H9 (cell line): ENCODE results near the gene RAB3IL1. TPM values are rescaled to one million over a fixed set of nuclear protein-coding genes. Genes with fewer than 3 reads are reported as not detected.
A peak's percentile ranks its signal among the peaks of the same experiment; 100 is the strongest.

Source experiments
- DNase-seq: peaks from one replicate; pipeline ENCODE4 v3.0.0-alpha.2; 2017
- H2AFZ ChIP-seq: one replicate; pipeline ENCODE4 v1.6.1; 2013; ENCODE audit warnings: mild to moderate bottlenecking, low read length, control low read depth, moderate library complexity
- H2AK5ac ChIP-seq: 2 replicates; pipeline ENCODE4 v1.6.1; 2013; ENCODE audit warnings: low read length, control low read depth, mixed read lengths; ENCODE audit not compliant: insufficient read length
- H2BK120ac ChIP-seq: one replicate; pipeline ENCODE4 v1.6.1; 2013; ENCODE audit warnings: low read depth, mild to moderate bottlenecking, low read length, control low read depth, inconsistent platforms; ENCODE audit not compliant: poor library complexity, severe bottlenecking
- H2BK12ac ChIP-seq: 2 replicates; pipeline ENCODE4 v1.6.1; 2013; ENCODE audit warnings: low read length, control low read depth, mixed read lengths, low read depth; ENCODE audit not compliant: insufficient read length
- H2BK15ac ChIP-seq: 2 replicates; pipeline ENCODE4 v1.6.1; 2013; ENCODE audit warnings: low read depth, low read length, control low read depth
- H2BK20ac ChIP-seq: one replicate; pipeline ENCODE4 v1.6.1; 2013; ENCODE audit warnings: low read depth, mild to moderate bottlenecking, low read length, control low read depth, inconsistent platforms; ENCODE audit not compliant: poor library complexity, severe bottlenecking
- H2BK5ac ChIP-seq: 2 replicates; pipeline ENCODE4 v1.6.1; 2013; ENCODE audit warnings: low read length, control low read depth, mixed read lengths; ENCODE audit not compliant: insufficient read length
- H3K14ac ChIP-seq: 2 replicates; pipeline ENCODE4 v1.6.1; 2013; ENCODE audit warnings: low read length, control low read depth; ENCODE audit not compliant: insufficient read depth
- H3K18ac ChIP-seq: 2 replicates; pipeline ENCODE4 v1.6.1; 2013; ENCODE audit warnings: low read depth, mild to moderate bottlenecking, mixed read lengths, low read length, control low read depth; ENCODE audit not compliant: insufficient read length
- H3K23ac ChIP-seq: 2 replicates; pipeline ENCODE4 v1.6.1; 2013; ENCODE audit warnings: low read length, control low read depth, mixed read lengths, low read depth; ENCODE audit not compliant: insufficient read length
- H3K23me2 ChIP-seq: 2 replicates; pipeline ENCODE4 v1.6.1; 2013; ENCODE audit warnings: low read depth, mild to moderate bottlenecking, mixed read lengths, low read length, control low read depth; ENCODE audit not compliant: insufficient read length, poor library complexity, severe bottlenecking
- H3K27ac ChIP-seq: 2 replicates; pipeline ENCODE4 v1.5.1; 2013; ENCODE audit warnings: low read length, control low read depth, mixed read lengths, low read depth; ENCODE audit not compliant: insufficient read length
- H3K27me3 ChIP-seq: 2 replicates; pipeline ENCODE4 v1.6.1; 2013; ENCODE audit warnings: low read length, control low read depth, inconsistent platforms; ENCODE audit not compliant: insufficient read depth
- H3K4ac ChIP-seq: 2 replicates; pipeline ENCODE4 v1.6.1; 2013; ENCODE audit warnings: low read depth, mild to moderate bottlenecking, control low read depth, inconsistent platforms, low read length, moderate library complexity
- H3K4me1 ChIP-seq: 2 replicates; pipeline ENCODE4 v1.6.1; 2013; ENCODE audit warnings: low read length, control low read depth, inconsistent platforms; ENCODE audit not compliant: insufficient read depth
- H3K4me2 ChIP-seq: 2 replicates; pipeline ENCODE4 v1.6.1; 2013; ENCODE audit warnings: low read length, control low read depth, mixed read lengths; ENCODE audit not compliant: insufficient read length, insufficient read depth
- H3K56ac ChIP-seq: 2 replicates; pipeline ENCODE4 v1.6.1; 2013; ENCODE audit warnings: low read depth, mild to moderate bottlenecking, mixed read lengths, low read length, control low read depth; ENCODE audit not compliant: insufficient read length
- H3K79me1 ChIP-seq: 2 replicates; pipeline ENCODE4 v1.6.1; 2013; ENCODE audit warnings: low read depth, mild to moderate bottlenecking, moderate library complexity, low read length, control low read depth, inconsistent platforms; ENCODE audit not compliant: insufficient read depth, poor library complexity, severe bottlenecking
- H3K79me2 ChIP-seq: 2 replicates; pipeline ENCODE4 v1.6.1; 2013; ENCODE audit warnings: low read length, control low read depth, inconsistent platforms; ENCODE audit not compliant: insufficient read depth
- H3K9ac ChIP-seq: 2 replicates; pipeline ENCODE4 v1.6.1; 2013; ENCODE audit warnings: low read length, control low read depth, mixed read lengths; ENCODE audit not compliant: insufficient read length; ENCODE audit errors: extremely low read depth
- H3K9me3 ChIP-seq: one replicate; pipeline ENCODE4 v1.6.1; 2013; ENCODE audit warnings: low read depth, low read length, inconsistent platforms; ENCODE audit not compliant: control insufficient read depth
- H3T11ph ChIP-seq: one replicate; pipeline ENCODE4 v1.6.1; 2013; ENCODE audit warnings: mild to moderate bottlenecking, low read length, control low read depth, inconsistent platforms
- H4K20me1 ChIP-seq: one replicate; pipeline ENCODE4 v1.6.1; 2013; ENCODE audit not compliant: control insufficient read depth, insufficient read length, insufficient read depth
- H4K5ac ChIP-seq: 2 replicates; pipeline ENCODE4 v1.6.1; 2013; ENCODE audit warnings: low read depth, mild to moderate bottlenecking, mixed read lengths, low read length, control low read depth; ENCODE audit not compliant: insufficient read length
- H4K8ac ChIP-seq: replicated peaks from 2 replicates; pipeline ENCODE4 v1.6.1; 2013; ENCODE audit warnings: low read length, control low read depth, mixed read lengths, low read depth; ENCODE audit not compliant: insufficient read length
- H4K91ac ChIP-seq: 2 replicates; pipeline ENCODE4 v1.6.1; 2013; ENCODE audit warnings: low read depth, mild to moderate bottlenecking, moderate library complexity, mixed read lengths, low read length, control low read depth; ENCODE audit not compliant: insufficient read length
- H3K27ac Mint-ChIP-seq, 3 experiments: 2 replicates in 2 of 3; 3 replicates in 1 of 3; pipeline ENCODE4 v1.8.0; 2020 to 2021; ENCODE audit warnings: mixed read lengths in 3 of 3, mild to moderate bottlenecking in 1 of 3, moderate library complexity in 1 of 3
- H3K27me3 Mint-ChIP-seq: 2 replicates; pipeline ENCODE4 v1.8.0; 2021; ENCODE audit warnings: low read depth, mild to moderate bottlenecking, moderate library complexity, mixed read lengths
- H3K36me3 Mint-ChIP-seq, 3 experiments: 2 replicates in 2 of 3; 3 replicates in 1 of 3; pipeline ENCODE4 v1.8.0; 2020 to 2021; ENCODE audit warnings: low read depth in 3 of 3, mixed read lengths in 3 of 3; ENCODE audit not compliant: insufficient read depth in 1 of 3
- H3K4me1 Mint-ChIP-seq, 2 experiments: 2 replicates each; pipeline ENCODE4 v1.8.0; 2020; ENCODE audit warnings: mixed read lengths in 2 of 2
- H3K4me3 Mint-ChIP-seq, 2 experiments: 2 replicates in 1 of 2; 3 replicates in 1 of 2; pipeline ENCODE4 v1.8.0; 2020 to 2021; ENCODE audit warnings: mild to moderate bottlenecking in 2 of 2, mixed read lengths in 2 of 2, moderate library complexity in 1 of 2
- H3K9me3 Mint-ChIP-seq, 2 experiments: 2 replicates in 1 of 2; 3 replicates in 1 of 2; pipeline ENCODE4 v1.8.0; 2020; ENCODE audit warnings: mild to moderate bottlenecking in 2 of 2, mixed read lengths in 2 of 2, moderate library complexity in 1 of 2
- WGBS: extraction: QIAGEN DNeasy Blood & Tissue Kit; methylation state at CpG from one replicate; pipeline ENCODE4 v1.1.7; 2013; ENCODE audit warnings: missing lambda C conversion rate, low lambda C conversion rate, mixed read lengths; ENCODE audit not compliant: insufficient read length; ENCODE audit errors: extremely low coverage; 5-methylcytosine and 5-hydroxymethylcytosine counted together
- total RNA-seq: library from RNA; stranded (reverse); gene quantifications from 2 replicates; pipeline ENCODE4 v1.2.1, GENCODE V29; 2021
- TF ChIP-seq, protein P1 (sequence below): fragments of 200-600 bp; sonication (generic); conservative IDR thresholded peaks from 3 replicates; pipeline ENCODE4 v1.8.0; 2021; ENCODE audit warnings: antibody characterized with exemption, mild to moderate bottlenecking

RAB3IL1 gene
- total RNA-seq, 1 experiment from 2014 or later: 2.4 TPM

- Histone ChIP-seq H3K14ac (no peak overlapping the region), H3K23ac (no peak overlapping the region), H2BK15ac (no peak overlapping the region), H3K9ac (no peak overlapping the region), H3K4ac (no peak overlapping the region), H2AFZ (no peak overlapping the region), H3K27ac (no peak overlapping the region), H3T11ph (no peak overlapping the region), H3K79me1 (peaks cover 4% of the 10 kb centered on the region), H3K56ac (no peak overlapping the region), H3K9me3 (no peaks in the 10 kb centered on the region), H3K79me2 (peaks cover 14% of the 10 kb centered on the region), H3K4me1 (no peaks in the 10 kb centered on the region), H3K4me2 (no peak overlapping the region), H3K23me2 (peaks cover 10% of the 10 kb centered on the region), H2BK20ac (no peak overlapping the region), H2BK5ac (no peak overlapping the region), H3K27me3 (no peaks in the 10 kb centered on the region), H4K91ac (no peak overlapping the region), H2AK5ac (no peak overlapping the region), H3K18ac (no peak overlapping the region), H4K5ac (no peak overlapping the region), H4K8ac (no peak overlapping the region), H2BK12ac (no peak overlapping the region), H2BK120ac (no peak overlapping the region), H4K20me1 (no peaks in the 10 kb centered on the region)
- H3K4me3 Mint-ChIP-seq: no peak overlapping the region
- H3K27ac Mint-ChIP-seq: peak overlapping the region in 1 of 3 experiments; percentile 19; a peak in 2 of 7 replicates
- no peaks in the 10 kb centered on the region; the same call in 1 of the 2 replicates for H3K27me3 Mint-ChIP-seq
- peaks cover 8 to 9% of the 10 kb centered on the region in 2 experiments for H3K4me1 Mint-ChIP-seq
- no peaks in the 10 kb centered on the region; a peak in 1 of 5 replicates for H3K9me3 Mint-ChIP-seq
- no CpG with 5 or more reads among the region's 3 CpGs for WGBS
- DNase-seq: no peak
- peaks cover 29 to 43% (median 34%) of the 10 kb centered on the region in 3 experiments for H3K36me3 Mint-ChIP-seq
- TF ChIP-seq, protein P1, sequence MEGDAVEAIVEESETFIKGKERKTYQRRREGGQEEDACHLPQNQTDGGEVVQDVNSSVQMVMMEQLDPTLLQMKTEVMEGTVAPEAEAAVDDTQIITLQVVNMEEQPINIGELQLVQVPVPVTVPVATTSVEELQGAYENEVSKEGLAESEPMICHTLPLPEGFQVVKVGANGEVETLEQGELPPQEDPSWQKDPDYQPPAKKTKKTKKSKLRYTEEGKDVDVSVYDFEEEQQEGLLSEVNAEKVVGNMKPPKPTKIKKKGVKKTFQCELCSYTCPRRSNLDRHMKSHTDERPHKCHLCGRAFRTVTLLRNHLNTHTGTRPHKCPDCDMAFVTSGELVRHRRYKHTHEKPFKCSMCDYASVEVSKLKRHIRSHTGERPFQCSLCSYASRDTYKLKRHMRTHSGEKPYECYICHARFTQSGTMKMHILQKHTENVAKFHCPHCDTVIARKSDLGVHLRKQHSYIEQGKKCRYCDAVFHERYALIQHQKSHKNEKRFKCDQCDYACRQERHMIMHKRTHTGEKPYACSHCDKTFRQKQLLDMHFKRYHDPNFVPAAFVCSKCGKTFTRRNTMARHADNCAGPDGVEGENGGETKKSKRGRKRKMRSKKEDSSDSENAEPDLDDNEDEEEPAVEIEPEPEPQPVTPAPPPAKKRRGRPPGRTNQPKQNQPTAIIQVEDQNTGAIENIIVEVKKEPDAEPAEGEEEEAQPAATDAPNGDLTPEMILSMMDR: no peak
These were observed 45.6 kb upstream of the RAB3IL1 start for GRCh38 chr11:61963016-61963281.
